B cell (primary cell): Measurements from ENCODE around the gene SELP. TPM values are rescaled to one million over a fixed set of nuclear protein-coding genes. Genes with fewer than 3 reads are reported as not detected.

Source experiments
- ATAC-seq: fragments of 200-7000 bp; cut with Tn5 transposase; one replicate; pipeline ENCODE4 v1.10.0; 2021; ENCODE audit warnings: low read depth, mild to moderate bottlenecking, moderate number of reproducible peaks, moderate library complexity
- CTCF ChIA-PET: fragments of 350-600 bp; sonication (Branson Sonifier 250); formaldehyde crosslinking; loops from one replicate; lab custom pipeline; 2021; ENCODE audit warnings: antibody characterized with exemption, inconsistent platforms; lab: Charles Lee
- POLR2A ChIA-PET: fragments of 350-600 bp; sonication (Branson Sonifier 250); formaldehyde crosslinking; loops from one replicate; lab custom pipeline; 2021; ENCODE audit warnings: antibody characterized with exemption; lab: Charles Lee
- DNase-seq: peaks from one replicate; pipeline ENCODE4 v3.0.0; 2013
- H2AFZ ChIP-seq: 2 replicates; pipeline ENCODE4 v1.6.1; 2012; ENCODE audit warnings: mild to moderate bottlenecking, low read depth, low read length; ENCODE audit not compliant: insufficient read depth, poor library complexity, severe bottlenecking
- H3K27ac ChIP-seq, 2 donors: 1 replicate in 1 of 2; 2 replicates in 1 of 2; pipeline ENCODE4 v1.5.1; 2012 to 2013; ENCODE audit warnings: low read length in 2 of 2, mild to moderate bottlenecking in 2 of 2, moderate library complexity in 1 of 2
- H3K27me3 ChIP-seq, 4 experiments: fragments of 200-600 bp in 1 of 4; sonication (generic) in 1 of 4; replicated peaks in 1 of 4; 1 replicate in 2 of 4; 2 replicates in 2 of 4; pipeline versions ENCODE4 v1.6.1 to v1.7.0; 2013 to 2016; ENCODE audit warnings: low read length in 3 of 4, mild to moderate bottlenecking in 2 of 4, mixed read lengths in 1 of 4, moderate library complexity in 1 of 4; ENCODE audit not compliant: insufficient read depth in 4 of 4, control insufficient read depth in 3 of 4; ENCODE audit errors: control extremely low read depth in 1 of 4
- H3K36me3 ChIP-seq, 2 experiments: replicated peaks in 1 of 2; 1 replicate in 1 of 2; 2 replicates in 1 of 2; pipeline versions ENCODE4 v1.6.1 to v1.7.1; 2013; ENCODE audit warnings: low read length in 1 of 2; ENCODE audit not compliant: insufficient read depth in 2 of 2, control insufficient read depth in 1 of 2; ENCODE audit errors: control extremely low read depth in 1 of 2, extremely low read depth in 1 of 2
- H3K4me1 ChIP-seq, 2 donors: fragments of 200-600 bp in 1 of 2; sonication (generic) in 1 of 2; 1 replicate in 1 of 2; 2 replicates in 1 of 2; pipeline versions ENCODE4 v1.5.1 to v1.6.1; 2013 to 2017; ENCODE audit warnings: low read length in 2 of 2; ENCODE audit not compliant: control insufficient read depth in 2 of 2, insufficient read depth in 2 of 2
- H3K4me2 ChIP-seq: replicated peaks from 2 replicates; pipeline ENCODE3; 2012; ENCODE audit warnings: mild to moderate bottlenecking, low read depth, low read length; ENCODE audit not compliant: poor library complexity, severe bottlenecking
- H3K4me3 ChIP-seq, 5 experiments: fragments of 200-600 bp in 1 of 5; sonication (generic) in 1 of 5; 1 replicate in 3 of 5; 2 replicates in 2 of 5; pipeline versions ENCODE4 v1.5.1 to v1.7.0; 2011 to 2016; ENCODE audit warnings: low read length in 4 of 5, mild to moderate bottlenecking in 4 of 5, low read depth in 2 of 5, control low read depth in 1 of 5, moderate library complexity in 1 of 5; ENCODE audit not compliant: insufficient read depth in 1 of 5; ENCODE audit errors: control extremely low read depth in 1 of 5, extremely low read depth in 1 of 5
- H3K79me2 ChIP-seq: fragments of 200-600 bp; sonication (generic); one replicate; pipeline ENCODE4 v1.6.0; 2016; ENCODE audit warnings: low read length; ENCODE audit not compliant: control insufficient read depth, insufficient read depth
- H3K9ac ChIP-seq: fragments of 200-600 bp; sonication (generic); 2 replicates; pipeline ENCODE4 v1.6.1; 2017; ENCODE audit warnings: mild to moderate bottlenecking, low read length, moderate library complexity
- H3K9me3 ChIP-seq, 3 donors: one replicate each; pipeline versions ENCODE4 v1.6.1 to v1.7.1; 2013; ENCODE audit warnings: low read length in 2 of 3; ENCODE audit not compliant: control insufficient read depth in 2 of 3, insufficient read depth in 1 of 3; ENCODE audit errors: control extremely low read depth in 1 of 3
- H4K20me1 ChIP-seq: 2 replicates; pipeline ENCODE4 v1.6.0; 2012; ENCODE audit warnings: mild to moderate bottlenecking, low read length; ENCODE audit not compliant: insufficient read depth, control insufficient read depth, poor library complexity, severe bottlenecking
- H3K27ac Mint-ChIP-seq: one replicate; pipeline ENCODE4 v1.8.0; 2021; ENCODE audit warnings: mixed read lengths
- H3K27me3 Mint-ChIP-seq: one replicate; pipeline ENCODE4 v1.8.0; 2021; ENCODE audit warnings: mixed read lengths
- H3K4me1 Mint-ChIP-seq: one replicate; pipeline ENCODE4 v1.8.0; 2021; ENCODE audit warnings: mixed read lengths
- H3K4me3 Mint-ChIP-seq: one replicate; pipeline ENCODE4 v1.8.0; 2021; ENCODE audit warnings: mixed read lengths
- H3K9me3 Mint-ChIP-seq: one replicate; pipeline ENCODE4 v1.8.0; 2022; ENCODE audit warnings: mixed read lengths; ENCODE audit not compliant: insufficient read depth
- EZH2 ChIP-seq: IDR thresholded peaks from 2 replicates; pipeline ENCODE4 v1.6.1; 2012; ENCODE audit warnings: borderline replicate concordance, low read depth, mild to moderate bottlenecking, moderate library complexity, low read length; ENCODE audit not compliant: insufficient read depth, poor library complexity, severe bottlenecking
- WGBS: methylation state at CpG from one replicate; pipeline ENCODE4 v1.1.5; 2013; ENCODE audit warnings: missing lambda C conversion rate; ENCODE audit not compliant: insufficient coverage; 5-methylcytosine and 5-hydroxymethylcytosine counted together
- intact Hi-C: fragments of 100-400 bp; cut with micrococcal nuclease; formaldehyde crosslinking; loops from one replicate; pipeline ENCODE4 v1.10.0; 2022
- polyA plus RNA-seq: library from polyadenylated mRNA; depleted of rRNA; stranded (reverse); fragments of >200 nt; gene quantifications from 2 replicates; pipeline ENCODE4 v1.2.3, GENCODE V29; 2012
- total RNA-seq, 2 donors: library from RNA; stranded (reverse); fragments of 120-200 nt in 1 of 2; gene quantifications; 1 replicate in 1 of 2; 2 replicates in 1 of 2; pipeline versions ENCODE4 v1.2.3 to v1.2.4, GENCODE V29; 2013 to 2022
- TF ChIP-seq, protein P1 (sequence below): fragments of 200-600 bp; IDR thresholded peaks from one replicate; pipeline ENCODE4 v1.8.0; 2022; ENCODE audit warnings: antibody characterized with exemption, mild to moderate bottlenecking

The SELP gene
- total and polyA plus RNA-seq, 2 donors (not counting 1 experiment from before 2014, with no cell fraction given): 0.99 to 1.9 TPM

- H3K36me3 ChIP-seq: no peaks in the 10 kb centered on the region
- WGBS: no CpG with 5 or more reads among the region's 1 CpG
Observed at GRCh38 chr1:169568497-169568896, 61.4 kb downstream of the SELP start.

More at GRCh38 chr1:169568497-169568896, 61.4 kb downstream of the SELP start:
- Histone ChIP-seq H4K20me1 (no peaks in the 10 kb centered on the region), H2AFZ (no peak overlapping the region), H3K4me1 (no peaks in the 10 kb centered on the region), H3K9ac (no peak overlapping the region), H3K4me2 (no peak overlapping the region), H3K4me3 (no peak overlapping the region), H3K27me3 (peaks cover 0 to 4% (median 0%) of the 10 kb centered on the region in 4 experiments), H3K9me3 (peaks cover 0 to 2% (median 0%) of the 10 kb centered on the region in 3 donors), H3K27ac (no peak overlapping the region), H3K79me2 (no peaks in the 10 kb centered on the region)
- ATAC-seq: no peak
- Mint-ChIP-seq H3K27ac (no peak overlapping the region), H3K4me1 (no peaks in the 10 kb centered on the region), H3K4me3 (no peak overlapping the region), H3K27me3 (peaks cover 18% of the 10 kb centered on the region), H3K9me3 (peaks cover 3% of the 10 kb centered on the region)
- TF ChIP-seq, protein P1, sequence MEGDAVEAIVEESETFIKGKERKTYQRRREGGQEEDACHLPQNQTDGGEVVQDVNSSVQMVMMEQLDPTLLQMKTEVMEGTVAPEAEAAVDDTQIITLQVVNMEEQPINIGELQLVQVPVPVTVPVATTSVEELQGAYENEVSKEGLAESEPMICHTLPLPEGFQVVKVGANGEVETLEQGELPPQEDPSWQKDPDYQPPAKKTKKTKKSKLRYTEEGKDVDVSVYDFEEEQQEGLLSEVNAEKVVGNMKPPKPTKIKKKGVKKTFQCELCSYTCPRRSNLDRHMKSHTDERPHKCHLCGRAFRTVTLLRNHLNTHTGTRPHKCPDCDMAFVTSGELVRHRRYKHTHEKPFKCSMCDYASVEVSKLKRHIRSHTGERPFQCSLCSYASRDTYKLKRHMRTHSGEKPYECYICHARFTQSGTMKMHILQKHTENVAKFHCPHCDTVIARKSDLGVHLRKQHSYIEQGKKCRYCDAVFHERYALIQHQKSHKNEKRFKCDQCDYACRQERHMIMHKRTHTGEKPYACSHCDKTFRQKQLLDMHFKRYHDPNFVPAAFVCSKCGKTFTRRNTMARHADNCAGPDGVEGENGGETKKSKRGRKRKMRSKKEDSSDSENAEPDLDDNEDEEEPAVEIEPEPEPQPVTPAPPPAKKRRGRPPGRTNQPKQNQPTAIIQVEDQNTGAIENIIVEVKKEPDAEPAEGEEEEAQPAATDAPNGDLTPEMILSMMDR: no peak
- TF ChIP-seq EZH2: no peak
- intact Hi-C loops: no loop called here
- ChIA-PET CTCF (interaction anchor here (0.6 to 1.0 kb wide), 4 partner anchors 9 to 374 kb away, joined by 3 to 4 read pairs (median 3); no protein-coding TSS in a partner anchor), POLR2A (no interaction called here)
- no peak for DNase-seq
